Liver (tissue), 5 donors: ENCODE measurements around the gene TBC1D3H. TPM values are rescaled to one million over a fixed set of nuclear protein-coding genes. Genes with fewer than 3 reads are reported as not detected.

Source experiments
- polyA plus RNA-seq, 2 donors: library from polyadenylated mRNA; stranded (reverse) in 1 of 2; unstranded in 1 of 2; fragments of 200-250 nt in 1 of 2; fragments of >200 nt in 1 of 2; fragmentation: Nextera tagmentation in 1 of 2; extraction: Ambion mirVana in 1 of 2; gene quantifications; one replicate each; pipeline versions ENCODE4 v1.2.1 to v1.2.3, GENCODE V29; 2013 to 2015
- small RNA-seq: library from RNA; depleted of rRNA; stranded (forward); fragments of <200 nt; gene quantifications from one replicate; pipeline ENCODE3, GENCODE V24; 2014
- total RNA-seq, 2 donors: library from RNA; depleted of rRNA; stranded (reverse); fragments of >200 nt; gene quantifications; one replicate each; pipeline ENCODE4 v1.2.3, GENCODE V29; 2014
- donor health status: healthy.
- donor health status: healthy.
- donor health status: healthy.

The TBC1D3H gene
- total and polyA plus RNA-seq, 4 donors = 0.08 TPM; not detected in 3

Small RNA genes within 50 kb of the gene (small RNA-seq; reads per million reads assigned to genes)
- not detected for gene RNU6-1192P

Other genes starting within 250 kb of the TBC1D3H start
- gene TBC1D3B, start 211.8 kb downstream of the TBC1D3H start, total RNA-seq = under 1 TPM; 0.42 to 0.56 TPM
- gene TBC1D3B, start 211.8 kb downstream of the TBC1D3H start, polyA plus RNA-seq = 1 to 10 TPM in 1 of 2 donors, under 1 TPM in 1; 0.66 to 1.8 TPM
- under 1 TPM; 0.42 TPM for gene CCL3L1, start 191.7 kb downstream of the TBC1D3H start, total RNA-seq
- gene CCL3L1, start 191.7 kb downstream of the TBC1D3H start, polyA plus RNA-seq = under 1 TPM; 0.15 to 0.21 TPM
- gene CCL4L2, start 177.4 kb downstream of the TBC1D3H start, total RNA-seq = 1 to 10 TPM in 1 of 2 donors, under 1 TPM in 1; 0.50 to 2.8 TPM
- gene CCL4L2, start 177.4 kb downstream of the TBC1D3H start, polyA plus RNA-seq = 1 to 10 TPM in 1 of 2 donors, under 1 TPM in 1; 0.83 to 1.3 TPM
- gene TBC1D3I, start 123.9 kb downstream of the TBC1D3H start, total RNA-seq = under 1 TPM in 1 of 2 donors, not detected in 1; 0.17 TPM
- gene TBC1D3I, start 123.9 kb downstream of the TBC1D3H start, polyA plus RNA-seq = under 1 TPM in 1 of 2 donors, not detected in 1; 0.11 TPM
- not detected for gene TBC1D3G, start 64.6 kb downstream of the TBC1D3H start, total RNA-seq
- gene TBC1D3G, start 64.6 kb downstream of the TBC1D3H start, polyA plus RNA-seq = under 1 TPM in 1 of 2 donors, not detected in 1; 0.58 TPM
- gene ZNHIT3, start 98.2 kb upstream of the TBC1D3H start, total RNA-seq = 10 to 100 TPM in 1 of 2 donors, 1 to 10 TPM in 1; 8.1 to 18.8 TPM
- gene ZNHIT3, start 98.2 kb upstream of the TBC1D3H start, polyA plus RNA-seq = 10 to 100 TPM; 19.4 to 24.2 TPM
- gene MYO19, start 146.4 kb upstream of the TBC1D3H start, total RNA-seq = 10 to 100 TPM; 28.6 to 47.2 TPM
- gene MYO19, start 146.4 kb upstream of the TBC1D3H start, polyA plus RNA-seq = 10 to 100 TPM in 1 of 2 donors, 1 to 10 TPM in 1; 8.7 to 13.0 TPM
- 1 to 10 TPM; 6.2 to 9.6 TPM for gene PIGW, start 146.6 kb upstream of the TBC1D3H start, total RNA-seq
- gene PIGW, start 146.6 kb upstream of the TBC1D3H start, polyA plus RNA-seq = 1 to 10 TPM; 3.2 to 6.0 TPM
- 10 to 100 TPM; 43.6 to 48.6 TPM for gene GGNBP2, start 156.5 kb upstream of the TBC1D3H start, total RNA-seq
- 10 to 100 TPM; 19.6 to 25.1 TPM for gene GGNBP2, start 156.5 kb upstream of the TBC1D3H start, polyA plus RNA-seq
- 1 to 10 TPM; 5.8 to 8.0 TPM for gene DHRS11, start 203.4 kb upstream of the TBC1D3H start, total RNA-seq
- gene DHRS11, start 203.4 kb upstream of the TBC1D3H start, polyA plus RNA-seq = 1 to 10 TPM; 4.2 to 7.2 TPM
- 1 to 10 TPM; 4.7 to 5.9 TPM for gene MRM1, start 213.1 kb upstream of the TBC1D3H start, total RNA-seq
- 1 to 10 TPM; 3.2 to 5.7 TPM for gene MRM1, start 213.1 kb upstream of the TBC1D3H start, polyA plus RNA-seq